ENCODE data around the gene DNAJB6. TPM values are rescaled to one million over a fixed set of nuclear protein-coding genes. Genes with fewer than 3 reads are reported as not detected.

The DNAJB6 gene
- polyA plus RNA-seq, 1 experiment = 105 TPM

DNA sequence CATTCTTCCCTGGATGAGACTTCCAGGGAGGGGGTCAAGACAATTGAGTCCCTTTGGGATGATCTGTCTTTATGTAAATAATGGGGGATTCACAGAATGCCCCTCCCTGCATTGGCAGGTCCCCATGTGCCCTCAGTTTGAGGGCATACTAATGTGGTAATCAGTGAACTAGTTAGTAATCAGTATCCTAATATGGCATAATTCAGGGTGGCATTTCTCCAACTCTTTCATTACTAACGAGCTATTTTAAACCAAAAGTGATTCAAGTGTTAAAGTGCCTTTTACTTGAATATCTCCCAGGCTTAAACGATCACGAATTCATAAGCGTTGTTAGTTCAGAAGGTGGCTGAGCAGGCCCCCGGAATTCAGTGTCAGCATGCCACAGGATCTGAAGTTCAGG is 1.6 kb upstream of the DNAJB6 start:
- Histone ChIP-seq H3K4me3 (ENCODE audit: low read depth, low read length) (no peak overlapping the region), H3K27me3 (ENCODE audit: control insufficient read depth, insufficient read depth, low read length) (no peaks in the 10 kb centered on the region; the same call in 1 of the 2 replicates), H3K36me3 (ENCODE audit: control insufficient read depth, insufficient read depth, low read length) (no peaks in the 10 kb centered on the region)
- no peak for DNase-seq (ENCODE audit: low read depth)
- ChIA-PET POLR2A (no interaction called here), CTCF (interaction anchor here (1.0 to 1.3 kb wide), 2 partner anchors 23 to 52 kb away, joined by 4 to 5 read pairs; no protein-coding TSS in a partner anchor)
- TF ChIP-seq, protein P1, sequence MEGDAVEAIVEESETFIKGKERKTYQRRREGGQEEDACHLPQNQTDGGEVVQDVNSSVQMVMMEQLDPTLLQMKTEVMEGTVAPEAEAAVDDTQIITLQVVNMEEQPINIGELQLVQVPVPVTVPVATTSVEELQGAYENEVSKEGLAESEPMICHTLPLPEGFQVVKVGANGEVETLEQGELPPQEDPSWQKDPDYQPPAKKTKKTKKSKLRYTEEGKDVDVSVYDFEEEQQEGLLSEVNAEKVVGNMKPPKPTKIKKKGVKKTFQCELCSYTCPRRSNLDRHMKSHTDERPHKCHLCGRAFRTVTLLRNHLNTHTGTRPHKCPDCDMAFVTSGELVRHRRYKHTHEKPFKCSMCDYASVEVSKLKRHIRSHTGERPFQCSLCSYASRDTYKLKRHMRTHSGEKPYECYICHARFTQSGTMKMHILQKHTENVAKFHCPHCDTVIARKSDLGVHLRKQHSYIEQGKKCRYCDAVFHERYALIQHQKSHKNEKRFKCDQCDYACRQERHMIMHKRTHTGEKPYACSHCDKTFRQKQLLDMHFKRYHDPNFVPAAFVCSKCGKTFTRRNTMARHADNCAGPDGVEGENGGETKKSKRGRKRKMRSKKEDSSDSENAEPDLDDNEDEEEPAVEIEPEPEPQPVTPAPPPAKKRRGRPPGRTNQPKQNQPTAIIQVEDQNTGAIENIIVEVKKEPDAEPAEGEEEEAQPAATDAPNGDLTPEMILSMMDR (IDR thresholded peaks at IDR 0.05; ENCODE audit: insufficient read depth, low read depth, low read length) = no peak

DNA sequence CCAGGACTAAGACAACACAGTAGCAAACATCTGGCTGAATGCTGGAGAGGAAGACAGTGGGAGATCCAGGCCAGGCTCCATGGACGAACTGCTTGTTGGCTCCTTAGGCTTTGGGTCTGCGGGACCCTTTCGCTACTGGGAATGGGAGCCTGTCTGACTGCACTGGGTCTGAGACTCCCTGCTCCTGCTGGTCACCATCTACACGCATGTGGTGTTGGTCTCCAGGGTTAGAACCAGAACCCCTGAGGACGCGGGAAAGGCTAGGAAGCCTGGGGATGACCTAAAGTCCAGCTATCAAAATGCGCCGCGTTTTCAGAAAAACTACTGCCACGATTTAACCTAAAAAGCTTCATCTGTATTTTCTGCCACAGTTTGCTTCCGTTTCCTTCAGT is 817 bp upstream of the DNAJB6 start:
- POLR2A ChIA-PET = interaction anchor here (0.5 to 0.7 kb wide), 3 partner anchors 27 to 443 kb away, joined by 3 to 5 read pairs (median 3); partner anchors contain the start of gene LMBR1
- H3K36me3 ChIP-seq (ENCODE audit: control insufficient read depth, insufficient read depth, low read length) = no peaks in the 10 kb centered on the region
- peak overlapping the region; percentile 58 for H3K4me3 ChIP-seq (ENCODE audit: low read depth, low read length)
- CTCF ChIA-PET = interaction anchor here (0.8 kb wide), 1 partner anchor 64 kb away, joined by 3 read pairs; no protein-coding TSS in a partner anchor
- DNase-seq (ENCODE audit: low read depth) = no peak
- TF ChIP-seq, protein P1 (IDR thresholded peaks at IDR 0.05; ENCODE audit: insufficient read depth, low read depth, low read length) = no peak
- no peaks in the 10 kb centered on the region; the same call in 1 of the 2 replicates for H3K27me3 ChIP-seq (ENCODE audit: control insufficient read depth, insufficient read depth, low read length)

DNA sequence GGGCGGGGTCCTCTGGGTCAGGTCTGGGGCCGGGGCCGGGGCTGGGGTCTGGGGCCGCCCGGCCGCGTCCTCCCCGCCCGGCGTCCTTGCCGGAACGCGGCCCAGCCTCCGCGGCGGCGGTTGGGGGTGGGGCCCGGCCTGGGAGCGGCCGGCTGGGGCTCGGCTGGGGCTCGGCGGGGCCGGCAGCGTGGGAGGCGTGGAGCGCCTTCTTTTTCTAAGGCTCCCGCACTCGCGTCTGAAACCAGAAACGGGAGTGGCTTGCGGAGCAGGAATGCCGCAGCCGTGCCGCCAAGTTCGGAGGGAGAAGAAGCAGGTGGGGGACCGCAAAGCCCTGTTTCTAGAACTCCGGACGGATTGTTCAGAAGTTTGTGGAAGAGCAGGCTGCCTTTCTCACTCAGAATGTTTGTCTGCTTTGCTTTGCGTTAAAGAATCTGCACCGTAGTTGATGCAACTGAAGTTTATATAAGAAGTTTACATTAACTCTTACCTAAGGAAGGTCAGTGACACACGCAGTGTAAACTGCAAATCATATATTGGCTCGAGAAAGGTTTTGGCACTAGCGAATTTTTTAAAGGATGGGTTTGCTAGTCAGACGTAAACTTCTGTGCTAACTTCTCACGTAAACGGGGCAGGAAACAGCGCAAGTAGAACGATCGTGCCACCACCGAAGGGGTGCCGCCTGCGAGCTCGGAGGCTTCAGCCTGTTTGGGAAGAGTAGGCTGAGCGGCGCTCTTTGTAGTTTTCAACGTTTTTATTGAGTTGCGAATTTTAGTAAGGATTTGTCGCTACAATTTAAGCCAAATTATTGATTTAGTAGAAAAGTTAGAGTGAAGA is 729 bp downstream of the DNAJB6 start:
- CTCF ChIA-PET = interaction anchor here (2.2 to 3.0 kb wide), 2 partner anchors 28 to 65 kb away, joined by 8 to 20 read pairs; no protein-coding TSS in a partner anchor
- TF ChIP-seq, protein P1 (IDR thresholded peaks at IDR 0.05; ENCODE audit: insufficient read depth, low read depth, low read length) = no peak
- Histone ChIP-seq H3K36me3 (ENCODE audit: control insufficient read depth, insufficient read depth, low read length) (no peaks in the 10 kb centered on the region), H3K27me3 (ENCODE audit: control insufficient read depth, insufficient read depth, low read length) (no peaks in the 10 kb centered on the region), H3K4me3 (ENCODE audit: low read depth, low read length) (peak overlapping the region; percentile 58)
- DNase-seq (ENCODE audit: low read depth) = no peak
- POLR2A ChIA-PET = interaction anchor here (0.7 kb wide), 1 partner anchor 66 kb away, joined by 4 read pairs; no protein-coding TSS in a partner anchor

DNA sequence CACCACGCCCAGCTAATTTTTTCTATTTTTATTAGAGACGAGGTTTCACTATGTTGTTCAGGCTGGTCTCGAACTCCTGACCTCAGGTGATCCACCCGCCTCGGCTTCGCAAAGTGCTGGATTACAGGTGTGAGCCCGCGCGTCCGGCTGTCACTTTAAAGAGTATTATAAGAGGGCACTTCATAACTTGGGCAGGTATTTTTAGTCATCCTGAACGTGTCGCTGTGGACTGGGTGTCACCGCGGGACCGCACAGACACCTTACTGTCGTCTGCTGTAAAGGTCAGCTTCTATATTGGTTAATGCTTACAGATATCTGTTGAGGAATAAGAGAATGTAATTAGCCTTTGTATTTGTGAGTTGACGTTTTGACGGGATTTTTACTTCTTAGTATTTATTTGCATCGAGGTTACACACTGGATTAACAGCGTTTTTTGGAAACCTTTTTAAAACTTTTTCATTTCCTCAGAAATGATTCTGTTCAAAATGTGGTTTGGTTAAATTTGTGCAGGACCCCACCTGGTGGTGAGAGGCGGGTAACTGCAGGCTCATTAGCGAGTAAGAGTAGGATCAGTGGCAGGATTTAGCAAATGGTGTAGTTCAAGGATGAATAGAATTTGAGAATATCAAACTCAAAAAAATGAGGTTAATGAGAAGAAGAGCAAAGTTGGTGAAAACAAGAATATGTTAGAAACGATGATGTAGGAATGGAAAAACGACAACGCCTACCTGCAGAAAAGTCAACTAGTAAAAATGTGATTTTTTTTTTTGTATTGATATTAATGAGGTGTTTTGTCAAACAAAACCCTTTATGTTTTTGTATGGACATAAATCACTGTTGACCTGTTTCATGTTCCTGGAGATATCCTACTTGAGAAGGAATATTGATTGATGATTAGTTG is 3.2 kb downstream of the DNAJB6 start:
- TF ChIP-seq, protein P1 (IDR thresholded peaks at IDR 0.05; ENCODE audit: insufficient read depth, low read depth, low read length) = peak; percentile 90
- no peak for DNase-seq (ENCODE audit: low read depth)
- H3K4me3 ChIP-seq (ENCODE audit: low read depth, low read length) = no peak overlapping the region
- no peaks in the 10 kb centered on the region for H3K36me3 ChIP-seq (ENCODE audit: control insufficient read depth, insufficient read depth, low read length)
- no peaks in the 10 kb centered on the region for H3K27me3 ChIP-seq (ENCODE audit: control insufficient read depth, insufficient read depth, low read length)
- ChIA-PET CTCF (interaction anchor here (0.7 to 3.0 kb wide), 13 partner anchors 9 to 370 kb away, joined by 3 to 20 read pairs (median 4); no protein-coding TSS in a partner anchor), POLR2A (no interaction called here)

Measured in BJ (cell line).